HEK293 (cell line): ENCODE measurements around the gene VWA3A.

ENCODE experiments used
- CTCF ChIA-PET: fragments of 350-600 bp; formaldehyde crosslinking; extraction: SDS; loops from one replicate; lab custom pipeline; 2021; ENCODE audit warnings: antibody characterized with exemption; lab: Yijun Ruan, JAX
- POLR2A ChIA-PET: fragments of 300-600 bp; formaldehyde crosslinking; extraction: SDS; loops from one replicate; lab custom pipeline; 2020; ENCODE audit warnings: antibody characterized with exemption, inconsistent platforms; lab: Yijun Ruan, JAX
- H3K27ac ChIP-seq: fragments of 200-500 bp; sonication (Bioruptor generic); 2 replicates; pipeline ENCODE4 v1.5.1; 2014; ENCODE audit warnings: low read depth, low read length, control low read depth, inconsistent platforms; ENCODE audit errors: extremely low read depth
- H3K36me3 ChIP-seq, 2 experiments: fragments of 200-500 bp in 1 of 2; sonication (Bioruptor generic) in 1 of 2; 1 replicate in 1 of 2; 2 replicates in 1 of 2; pipeline ENCODE4 v1.5.1; 2014 to 2017; ENCODE audit warnings: inconsistent platforms in 2 of 2, low read length in 2 of 2; ENCODE audit not compliant: control insufficient read depth in 2 of 2, insufficient read depth in 1 of 2
- H3K4me1 ChIP-seq: fragments of 200-500 bp; sonication (Bioruptor generic); 2 replicates; pipeline ENCODE4 v1.5.1; 2014; ENCODE audit warnings: mild to moderate bottlenecking, low read length, inconsistent platforms; ENCODE audit not compliant: control insufficient read depth, insufficient read depth
- H3K4me3 ChIP-seq: 2 replicates; pipeline ENCODE4 v1.5.1; 2011; ENCODE audit warnings: low read depth, mild to moderate bottlenecking, control low read depth, low read length, moderate library complexity
- H3K9me3 ChIP-seq: fragments of 200-500 bp; sonication (Bioruptor generic); 2 replicates; pipeline ENCODE4 v1.5.1; 2014; ENCODE audit warnings: low read depth, low read length, inconsistent platforms; ENCODE audit not compliant: control insufficient read depth, insufficient read depth
- BCL11A ChIP-seq: fragments of 450-650 bp; formaldehyde crosslinking; IDR thresholded peaks from 2 replicates; pipeline ENCODE4 v1.5.1; 2016; ENCODE audit warnings: low read depth, missing biosample characterization, missing genetic modification characterization
- GLIS2 ChIP-seq: fragments of 450-650 bp; formaldehyde crosslinking; IDR thresholded peaks from 2 replicates; pipeline ENCODE4 v1.5.1; 2016; ENCODE audit warnings: missing biosample characterization, missing genetic modification characterization
- KLF8 ChIP-seq: fragments of 450-650 bp; formaldehyde crosslinking; IDR thresholded peaks from 2 replicates; pipeline ENCODE4 v1.5.1; 2016; ENCODE audit warnings: missing biosample characterization, missing genetic modification characterization
- MYNN ChIP-seq: fragments of 450-650 bp; formaldehyde crosslinking; IDR thresholded peaks from 2 replicates; pipeline ENCODE4 v1.5.1; 2016; ENCODE audit warnings: missing biosample characterization, missing genetic modification characterization, borderline replicate concordance
- PRDM10 ChIP-seq: fragments of 450-650 bp; formaldehyde crosslinking; IDR thresholded peaks from 2 replicates; pipeline ENCODE4 v1.5.1; 2016; ENCODE audit warnings: missing biosample characterization, missing genetic modification characterization
- SP7 ChIP-seq: fragments of 450-650 bp; formaldehyde crosslinking; IDR thresholded peaks from 2 replicates; pipeline ENCODE4 v1.5.1; 2016; ENCODE audit warnings: missing biosample characterization, missing genetic modification characterization
- TCF7L2 ChIP-seq: IDR thresholded peaks from 2 replicates; pipeline ENCODE4 v1.6.1; 2011; ENCODE audit warnings: low read depth, mild to moderate bottlenecking, inconsistent platforms, low read length, moderate library complexity, borderline replicate concordance
- WT1 ChIP-seq: fragments of 450-650 bp; formaldehyde crosslinking; IDR thresholded peaks from 2 replicates; pipeline ENCODE4 v1.5.1; 2016; ENCODE audit warnings: missing biosample characterization, missing genetic modification characterization
- ZBTB1 ChIP-seq: fragments of 450-650 bp; formaldehyde crosslinking; IDR thresholded peaks from 2 replicates; pipeline ENCODE4 v1.5.1; 2016; ENCODE audit warnings: missing biosample characterization, missing genetic modification characterization
- ZBTB8A ChIP-seq: fragments of 450-650 bp; formaldehyde crosslinking; IDR thresholded peaks from 2 replicates; pipeline ENCODE4 v1.5.1; 2016; ENCODE audit warnings: missing biosample characterization, missing genetic modification characterization
- ZFP37 ChIP-seq: fragments of 450-650 bp; formaldehyde crosslinking; IDR thresholded peaks from 2 replicates; pipeline ENCODE4 v1.5.1; 2016; ENCODE audit warnings: missing biosample characterization, missing genetic modification characterization
- ZNF132 ChIP-seq: fragments of 450-650 bp; formaldehyde crosslinking; IDR thresholded peaks from 2 replicates; pipeline ENCODE4 v1.5.1; 2017; ENCODE audit warnings: missing biosample characterization, missing genetic modification characterization, borderline replicate concordance
- ZNF169 ChIP-seq: fragments of 450-650 bp; formaldehyde crosslinking; IDR thresholded peaks from 2 replicates; pipeline ENCODE4 v1.5.1; 2016; ENCODE audit warnings: missing biosample characterization, missing genetic modification characterization
- ZNF280C ChIP-seq: fragments of 450-650 bp; formaldehyde crosslinking; IDR thresholded peaks from 2 replicates; pipeline ENCODE4 v1.5.1; 2016; ENCODE audit warnings: missing biosample characterization, missing genetic modification characterization
- ZNF280D ChIP-seq: fragments of 450-650 bp; formaldehyde crosslinking; IDR thresholded peaks from 2 replicates; pipeline ENCODE4 v1.5.1; 2016; ENCODE audit warnings: missing biosample characterization, missing genetic modification characterization
- ZNF37A ChIP-seq: fragments of 450-650 bp; IDR thresholded peaks from 2 replicates; pipeline ENCODE4 v1.5.1; 2018; ENCODE audit warnings: missing biosample characterization, missing genetic modification characterization
- ZNF398 ChIP-seq: fragments of 450-650 bp; formaldehyde crosslinking; IDR thresholded peaks from 2 replicates; pipeline ENCODE4 v1.5.1; 2017; ENCODE audit warnings: missing biosample characterization, missing genetic modification characterization
- ZNF426 ChIP-seq: fragments of 450-650 bp; formaldehyde crosslinking; IDR thresholded peaks from 2 replicates; pipeline ENCODE4 v1.5.1; 2017; ENCODE audit warnings: missing biosample characterization, missing genetic modification characterization, mild to moderate bottlenecking, inconsistent platforms, moderate library complexity
- ZNF610 ChIP-seq: fragments of 450-650 bp; formaldehyde crosslinking; IDR thresholded peaks from 2 replicates; pipeline ENCODE4 v1.5.1; 2016; ENCODE audit warnings: missing biosample characterization, missing genetic modification characterization, borderline replicate concordance
- ZNF658 ChIP-seq: fragments of 450-650 bp; formaldehyde crosslinking; IDR thresholded peaks from 2 replicates; pipeline ENCODE4; 2016; ENCODE audit warnings: missing biosample characterization, missing genetic modification characterization
- ZXDB ChIP-seq: fragments of 450-650 bp; formaldehyde crosslinking; IDR thresholded peaks from 2 replicates; pipeline ENCODE4 v1.5.1; 2016; ENCODE audit warnings: missing biosample characterization, missing genetic modification characterization

VWA3A gene

GRCh38 chr16:22078656-22079055, 13.7 kb upstream of the VWA3A start:
- CTCF ChIA-PET = interaction anchor here (0.6 to 6.0 kb wide), 28 partner anchors 9 to 311 kb away, joined by 3 to 302 read pairs (median 8); partner anchors contain the start of genes EEF2K, MOSMO, PDZD9 and VWA3A
- no peak overlapping the region for H3K4me3 ChIP-seq
- TF ChIP-seq ZXDB (tag by site-specific recombination) (no peak), MYNN (no peak), PRDM10 (tag by site-specific recombination) (no peak), ZNF169 (no peak), ZNF280D (no peak), GLIS2 (tag by site-specific recombination) (no peak), SP7 (no peak), KLF8 (no peak), ZNF280C (tag by site-specific recombination) (no peak), ZNF426 (no peak), ZBTB1 (tag by site-specific recombination) (no peak), ZNF37A (tag by site-specific recombination) (no peak)
- TF ChIP-seq, all 188 proteins: peak for 0
- Histone ChIP-seq H3K27ac (no peak overlapping the region), H3K9me3 (no peaks in the 10 kb centered on the region), H3K4me1 (no peaks in the 10 kb centered on the region), H3K36me3 (no peaks in the 10 kb centered on the region)
- POLR2A ChIA-PET = no interaction called here

GRCh38 chr16:22081050-22081449, 11.3 kb upstream of the VWA3A start:
- H3K36me3 ChIP-seq = no peaks in the 10 kb centered on the region
- POLR2A ChIA-PET = no interaction called here
- no peak for TF ChIP-seq TCF7L2
- no peak for TF ChIP-seq ZNF132
- no peak for TF ChIP-seq ZNF398 (tag by site-specific recombination)
- no peak for TF ChIP-seq ZBTB8A (tag by site-specific recombination)
- no peak for TF ChIP-seq BCL11A (tag by site-specific recombination)
- TF ChIP-seq WT1 (tag by site-specific recombination) = no peak
- no peak for TF ChIP-seq ZNF658 (tag by site-specific recombination)
- no peak for TF ChIP-seq ZFP37 (tag by site-specific recombination)
- no peak for TF ChIP-seq ZNF610
- TF ChIP-seq, all 188 proteins: peak for 0
- CTCF ChIA-PET = interaction anchor here (0.6 to 6.0 kb wide), 4 partner anchors 18 to 81 kb away, joined by 4 to 302 read pairs (median 12); partner anchors contain the start of genes MOSMO and PDZD9
- Histone ChIP-seq H3K27ac (no peak overlapping the region), H3K4me1 (no peaks in the 10 kb centered on the region), H3K9me3 (no peaks in the 10 kb centered on the region), H3K4me3 (no peak overlapping the region)
